GM13976 (cell line): ENCODE measurements around the gene MMP23B.

Source experiments
- DNase-seq: peaks from one replicate; pipeline ENCODE4 v3.0.0; 2012; ENCODE audit warnings: low spot score
- CTCF ChIP-seq: IDR thresholded peaks from 2 replicates; pipeline ENCODE4 v1.5.1; 2012; ENCODE audit warnings: borderline replicate concordance, mild to moderate bottlenecking; ENCODE audit not compliant: insufficient read depth; ENCODE audit errors: extremely low read depth, missing control alignments, control extremely low read depth
- in situ Hi-C: fragments of 300-500 bp; cut with MboI; formaldehyde crosslinking; loops from one replicate; pipeline ENCODE4 v1.12.0; 2022; ENCODE audit warnings: low sequenced_read_pairs, mixed read lengths, inconsistent platforms; ENCODE audit not compliant: unreplicated experiment

MMP23B gene

GRCh38 chr1:1627261-1627828 lies 4.6 kb upstream of the MMP23B start:
- TF ChIP-seq CTCF: no peak
- in situ Hi-C loops: no loop called here
- no peak for DNase-seq

- no peak for TF ChIP-seq CTCF
- DNase-seq: no peak
- in situ Hi-C loops: no loop called here
Measured at GRCh38 chr1:1627829-1628753, 3.9 kb upstream of the MMP23B start.

- in situ Hi-C loops: no loop called here
- TF ChIP-seq CTCF: no peak
- DNase-seq: peak; percentile 54
Measured at GRCh38 chr1:1628754-1629429, 3.1 kb upstream of the MMP23B start.

- DNase-seq: peak; percentile 82
- no peak for TF ChIP-seq CTCF
- in situ Hi-C loops: no loop called here
Measured at GRCh38 chr1:1629430-1630190, 2.4 kb upstream of the MMP23B start.

- peak; percentile 100 for DNase-seq
- in situ Hi-C loops: no loop called here
- peak; percentile 3 for TF ChIP-seq CTCF
Measured at GRCh38 chr1:1630191-1630964, 1.6 kb upstream of the MMP23B start.
